ENCODE data around the gene ELL.
A peak's percentile ranks its signal among the peaks of the same experiment; 100 is the strongest.

The ELL gene

DNA sequence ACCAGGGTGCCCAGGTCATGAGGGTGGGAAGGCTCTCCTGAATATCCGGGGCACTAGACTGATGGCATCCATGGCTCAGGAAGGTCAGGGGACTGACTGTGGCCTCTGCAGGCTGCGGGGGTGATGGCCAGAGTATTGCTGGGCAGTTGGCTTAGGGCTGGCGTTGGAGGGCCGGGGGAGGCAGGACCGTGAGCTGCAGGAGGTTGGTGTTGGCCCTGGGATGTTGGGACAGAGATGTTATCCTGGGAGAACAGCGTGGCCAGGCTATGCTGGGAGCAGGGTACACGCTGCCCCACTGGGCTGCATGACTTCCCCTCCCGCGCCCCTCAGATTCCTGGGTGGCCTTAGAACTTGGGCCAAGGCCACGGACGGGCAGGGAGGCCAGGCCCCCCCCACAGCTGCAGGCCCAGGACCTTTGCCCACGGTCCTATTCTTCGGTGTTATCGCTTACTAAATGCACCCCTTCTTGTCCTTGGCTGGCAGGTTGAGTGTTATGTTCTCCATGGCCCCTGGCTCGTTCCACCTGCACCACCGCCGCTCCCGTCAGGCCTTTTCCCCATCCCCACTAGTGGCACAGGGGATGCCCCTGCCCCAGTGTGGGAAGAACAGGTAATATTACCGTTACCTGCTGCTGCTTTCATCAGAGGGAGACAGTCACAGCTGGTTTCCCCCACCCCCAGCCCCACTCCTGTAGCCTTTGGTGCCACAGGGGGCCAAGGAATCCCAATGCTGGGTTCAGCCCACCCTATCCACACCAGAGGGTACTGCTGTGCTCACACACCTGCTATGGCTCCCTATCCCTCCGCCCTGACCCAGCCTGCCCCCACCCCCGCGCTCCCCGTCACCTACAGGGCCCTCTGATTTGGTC is 80.7 kb downstream of the ELL start:
- no peaks in the 10 kb centered on the region for H3K9me3 ChIP-seq (ENCODE audit: insufficient read depth, low read length)
- H3K36me3 ChIP-seq (ENCODE audit: low read length): no peaks in the 10 kb centered on the region
- H3F3A ChIP-seq (ENCODE audit: insufficient read depth): peaks cover 21% of the 10 kb centered on the region
- H3K27ac ChIP-seq (ENCODE audit: low read depth, low read length): no peak overlapping the region
- H3K4me3 ChIP-seq (ENCODE audit: insufficient read depth, low read length, poor library complexity, severe bottlenecking): no peak overlapping the region
- H3K9me2 ChIP-seq (replicated peaks; ENCODE audit: insufficient read depth, low read length): no peaks in the 10 kb centered on the region
- TF ChIP-seq, protein P1, sequence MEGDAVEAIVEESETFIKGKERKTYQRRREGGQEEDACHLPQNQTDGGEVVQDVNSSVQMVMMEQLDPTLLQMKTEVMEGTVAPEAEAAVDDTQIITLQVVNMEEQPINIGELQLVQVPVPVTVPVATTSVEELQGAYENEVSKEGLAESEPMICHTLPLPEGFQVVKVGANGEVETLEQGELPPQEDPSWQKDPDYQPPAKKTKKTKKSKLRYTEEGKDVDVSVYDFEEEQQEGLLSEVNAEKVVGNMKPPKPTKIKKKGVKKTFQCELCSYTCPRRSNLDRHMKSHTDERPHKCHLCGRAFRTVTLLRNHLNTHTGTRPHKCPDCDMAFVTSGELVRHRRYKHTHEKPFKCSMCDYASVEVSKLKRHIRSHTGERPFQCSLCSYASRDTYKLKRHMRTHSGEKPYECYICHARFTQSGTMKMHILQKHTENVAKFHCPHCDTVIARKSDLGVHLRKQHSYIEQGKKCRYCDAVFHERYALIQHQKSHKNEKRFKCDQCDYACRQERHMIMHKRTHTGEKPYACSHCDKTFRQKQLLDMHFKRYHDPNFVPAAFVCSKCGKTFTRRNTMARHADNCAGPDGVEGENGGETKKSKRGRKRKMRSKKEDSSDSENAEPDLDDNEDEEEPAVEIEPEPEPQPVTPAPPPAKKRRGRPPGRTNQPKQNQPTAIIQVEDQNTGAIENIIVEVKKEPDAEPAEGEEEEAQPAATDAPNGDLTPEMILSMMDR (IDR thresholded peaks at IDR 0.05; ENCODE audit: insufficient read depth, low read length, poor library complexity, severe bottlenecking): no peak
- no peak for TF ChIP-seq EZH2phosphoT487 (conservative IDR thresholded peaks at IDR 0.05; ENCODE audit: low read length)
- no peaks in the 10 kb centered on the region for H3K27me3 ChIP-seq (ENCODE audit: low read length)
- H3K79me2 ChIP-seq (ENCODE audit: insufficient read depth, low read length): no peaks in the 10 kb centered on the region
- no peak overlapping the region for H2AFZ ChIP-seq (ENCODE audit: low read depth, low read length, severe bottlenecking)
- H4K20me1 ChIP-seq (ENCODE audit: low read depth, low read length): no peaks in the 10 kb centered on the region
- H3K4me2 ChIP-seq (ENCODE audit: low read depth, low read length, poor library complexity, severe bottlenecking): no peak overlapping the region
- H3K9ac ChIP-seq (ENCODE audit: low read length): no peak overlapping the region

DNA sequence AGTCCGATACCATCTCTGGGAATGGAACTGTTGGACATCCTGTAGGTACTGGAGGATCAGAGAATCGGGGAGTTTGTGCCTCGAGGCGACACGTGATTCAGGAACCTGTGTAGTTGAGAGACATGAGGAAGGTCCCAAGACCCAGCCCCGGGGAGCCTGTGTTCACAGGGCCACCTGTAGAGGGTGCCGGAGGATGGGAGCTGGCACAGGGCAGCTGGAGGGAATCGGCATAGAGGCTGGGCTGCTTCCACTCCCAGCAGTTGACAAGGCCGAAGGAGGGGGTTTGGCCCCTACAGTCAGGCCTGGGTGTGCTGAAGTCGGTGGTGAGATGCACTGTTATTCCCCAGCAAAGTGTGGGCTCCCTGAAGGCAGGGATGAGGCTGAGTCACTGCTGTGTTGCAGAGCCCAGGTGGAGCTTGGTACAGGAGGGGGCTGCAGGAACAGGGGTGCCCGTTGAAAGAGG is 81.4 kb downstream of the ELL start:
- H3K9ac ChIP-seq (ENCODE audit: low read length): no peak overlapping the region
- no peak overlapping the region for H2AFZ ChIP-seq (ENCODE audit: low read depth, low read length, severe bottlenecking)
- H3K27me3 ChIP-seq (ENCODE audit: low read length): no peaks in the 10 kb centered on the region
- no peak for TF ChIP-seq EZH2phosphoT487 (conservative IDR thresholded peaks at IDR 0.05; ENCODE audit: low read length)
- TF ChIP-seq, protein P1 (IDR thresholded peaks at IDR 0.05; ENCODE audit: insufficient read depth, low read length, poor library complexity, severe bottlenecking): peak; percentile 13
- H3K27ac ChIP-seq (ENCODE audit: low read depth, low read length): no peak overlapping the region
- no peaks in the 10 kb centered on the region for H3K79me2 ChIP-seq (ENCODE audit: insufficient read depth, low read length)
- H3F3A ChIP-seq (ENCODE audit: insufficient read depth): peaks cover 21% of the 10 kb centered on the region
- no peaks in the 10 kb centered on the region for H4K20me1 ChIP-seq (ENCODE audit: low read depth, low read length)
- no peak overlapping the region for H3K4me3 ChIP-seq (ENCODE audit: insufficient read depth, low read length, poor library complexity, severe bottlenecking)
- H3K9me2 ChIP-seq (replicated peaks; ENCODE audit: insufficient read depth, low read length): no peaks in the 10 kb centered on the region
- H3K4me2 ChIP-seq (ENCODE audit: low read depth, low read length, poor library complexity, severe bottlenecking): no peak overlapping the region
- no peaks in the 10 kb centered on the region for H3K9me3 ChIP-seq (ENCODE audit: insufficient read depth, low read length)
- no peaks in the 10 kb centered on the region for H3K36me3 ChIP-seq (ENCODE audit: low read length)

DNA sequence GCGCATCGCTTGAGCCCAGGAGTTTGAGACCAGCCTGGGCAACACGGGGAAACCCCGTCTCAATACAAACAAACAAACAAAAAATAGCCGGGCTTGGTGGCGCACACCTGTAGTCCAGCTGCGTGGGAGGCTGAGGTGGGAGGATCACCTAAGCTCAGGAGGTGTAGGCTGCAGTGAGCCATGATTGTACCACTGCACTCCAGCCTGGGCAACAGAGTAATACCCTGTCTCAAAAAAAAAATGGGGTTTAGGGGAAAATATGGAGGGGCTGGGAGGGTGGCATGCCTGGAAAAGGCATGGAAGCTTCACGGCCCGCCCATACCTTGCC is 82.0 kb downstream of the ELL start:
- no peaks in the 10 kb centered on the region for H3K36me3 ChIP-seq (ENCODE audit: low read length)
- H3K79me2 ChIP-seq (ENCODE audit: insufficient read depth, low read length): no peaks in the 10 kb centered on the region
- H3K27me3 ChIP-seq (ENCODE audit: low read length): no peaks in the 10 kb centered on the region
- H2AFZ ChIP-seq (ENCODE audit: low read depth, low read length, severe bottlenecking): no peak overlapping the region
- TF ChIP-seq, protein P1 (IDR thresholded peaks at IDR 0.05; ENCODE audit: insufficient read depth, low read length, poor library complexity, severe bottlenecking): no peak
- TF ChIP-seq EZH2phosphoT487 (conservative IDR thresholded peaks at IDR 0.05; ENCODE audit: low read length): no peak
- no peak overlapping the region for H3K27ac ChIP-seq (ENCODE audit: low read depth, low read length)
- no peaks in the 10 kb centered on the region for H3K9me2 ChIP-seq (replicated peaks; ENCODE audit: insufficient read depth, low read length)
- H3K4me3 ChIP-seq (ENCODE audit: insufficient read depth, low read length, poor library complexity, severe bottlenecking): no peak overlapping the region
- no peaks in the 10 kb centered on the region for H3K9me3 ChIP-seq (ENCODE audit: insufficient read depth, low read length)
- H3K9ac ChIP-seq (ENCODE audit: low read length): no peak overlapping the region
- peaks cover 21% of the 10 kb centered on the region for H3F3A ChIP-seq (ENCODE audit: insufficient read depth)
- no peaks in the 10 kb centered on the region for H4K20me1 ChIP-seq (ENCODE audit: low read depth, low read length)
- H3K4me2 ChIP-seq (ENCODE audit: low read depth, low read length, poor library complexity, severe bottlenecking): no peak overlapping the region
